ENCODE results near the gene LRRC32. TPM values are rescaled to one million over a fixed set of nuclear protein-coding genes. Genes with fewer than 3 reads are reported as not detected.

The LRRC32 gene
- polyA plus RNA-seq, 1 donor from 2014 or later: not detected

DNA sequence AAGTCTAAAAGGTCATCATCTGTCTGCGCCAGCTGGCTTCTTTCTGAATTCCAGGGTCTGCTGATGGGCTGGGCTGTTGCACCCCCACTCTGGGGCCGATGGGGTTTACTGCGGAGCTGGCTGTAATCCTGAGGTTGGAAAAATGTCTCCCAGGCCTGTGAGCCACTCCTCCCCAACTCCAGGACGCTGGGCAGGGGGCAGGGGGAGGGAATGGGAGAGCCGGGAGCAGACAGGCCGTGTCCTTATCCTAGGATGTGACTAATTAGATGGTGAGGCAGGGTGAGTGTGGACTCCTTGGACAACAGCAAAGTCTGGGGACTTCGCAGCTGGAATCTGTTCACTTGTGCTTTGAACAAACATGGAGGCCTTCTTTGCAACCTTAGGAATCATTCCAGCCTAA is 48.7 kb downstream of the LRRC32 start:
- peaks cover 4% of the 10 kb centered on the region for H3K9me3 ChIP-seq (ENCODE audit: low read length)
- no peak overlapping the region for H2AFZ ChIP-seq (ENCODE audit: low read depth, low read length)
- H3K9me2 ChIP-seq (ENCODE audit: insufficient read depth, low read length): no peaks in the 10 kb centered on the region
- H3K27ac ChIP-seq (ENCODE audit: low read length): no peak overlapping the region
- H4K20me1 ChIP-seq (ENCODE audit: insufficient read depth): no peaks in the 10 kb centered on the region
- H3K4me3 ChIP-seq (ENCODE audit: low read length): no peak overlapping the region
- H3F3A ChIP-seq (ENCODE audit: insufficient read depth, low read length, poor library complexity, severe bottlenecking): no peaks in the 10 kb centered on the region
- no peaks in the 10 kb centered on the region for H3K79me2 ChIP-seq (replicated peaks; ENCODE audit: insufficient read depth, low read length)
- no peaks in the 10 kb centered on the region for H3K27me3 ChIP-seq (ENCODE audit: insufficient read depth, low read depth, low read length)
- no peak overlapping the region for H3K9ac ChIP-seq (ENCODE audit: low read length)
- H3K36me3 ChIP-seq (ENCODE audit: insufficient read depth, low read length): no peaks in the 10 kb centered on the region
- TF ChIP-seq POLR2AphosphoS5 (IDR thresholded peaks at IDR 0.05): no peak
- TF ChIP-seq MXI1 (conservative IDR thresholded peaks at IDR 0.05; ENCODE audit: poor library complexity, severe bottlenecking): no peak
- TF ChIP-seq EP300 (conservative IDR thresholded peaks at IDR 0.05; ENCODE audit: poor library complexity, severe bottlenecking): no peak
- H3K4me2 ChIP-seq (ENCODE audit: low read length): no peak overlapping the region

DNA sequence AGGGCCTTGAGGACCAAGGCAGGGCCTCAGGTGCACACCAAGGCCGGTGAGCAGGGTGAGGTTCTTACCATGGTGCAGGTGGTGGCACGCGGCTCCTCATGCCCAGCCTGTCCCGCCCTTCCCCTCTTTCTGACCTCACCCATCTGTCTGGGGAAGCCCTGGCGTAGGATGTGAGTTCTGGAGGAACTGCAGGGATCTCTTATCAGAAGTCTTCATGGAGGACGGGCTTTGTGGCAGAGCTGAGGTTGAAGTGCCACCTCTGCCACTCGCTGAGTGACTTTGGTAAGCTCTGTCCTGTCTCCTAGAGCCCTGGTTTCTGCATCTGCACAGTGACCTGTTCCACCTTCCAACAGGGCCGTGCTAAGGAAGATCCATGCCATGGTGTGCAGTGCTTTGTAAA is 49.1 kb downstream of the LRRC32 start:
- Histone ChIP-seq H3K79me2 (replicated peaks; ENCODE audit: insufficient read depth, low read length) (no peaks in the 10 kb centered on the region), H4K20me1 (ENCODE audit: insufficient read depth) (no peaks in the 10 kb centered on the region), H3K9me2 (ENCODE audit: insufficient read depth, low read length) (no peaks in the 10 kb centered on the region), H3K27me3 (ENCODE audit: insufficient read depth, low read depth, low read length) (no peaks in the 10 kb centered on the region), H3K4me3 (ENCODE audit: low read length) (no peak overlapping the region), H3K9ac (ENCODE audit: low read length) (no peak overlapping the region), H3F3A (ENCODE audit: insufficient read depth, low read length, poor library complexity, severe bottlenecking) (no peaks in the 10 kb centered on the region), H2AFZ (ENCODE audit: low read depth, low read length) (no peak overlapping the region), H3K27ac (ENCODE audit: low read length) (no peak overlapping the region), H3K36me3 (ENCODE audit: insufficient read depth, low read length) (no peaks in the 10 kb centered on the region), H3K4me2 (ENCODE audit: low read length) (no peak overlapping the region), H3K9me3 (ENCODE audit: low read length) (peaks cover 4% of the 10 kb centered on the region)
- TF ChIP-seq EZH2 (IDR thresholded peaks at IDR 0.05; ENCODE audit: borderline replicate concordance, insufficient read depth, low read length, poor library complexity, severe bottlenecking): no peak
- TF ChIP-seq, protein P1, sequence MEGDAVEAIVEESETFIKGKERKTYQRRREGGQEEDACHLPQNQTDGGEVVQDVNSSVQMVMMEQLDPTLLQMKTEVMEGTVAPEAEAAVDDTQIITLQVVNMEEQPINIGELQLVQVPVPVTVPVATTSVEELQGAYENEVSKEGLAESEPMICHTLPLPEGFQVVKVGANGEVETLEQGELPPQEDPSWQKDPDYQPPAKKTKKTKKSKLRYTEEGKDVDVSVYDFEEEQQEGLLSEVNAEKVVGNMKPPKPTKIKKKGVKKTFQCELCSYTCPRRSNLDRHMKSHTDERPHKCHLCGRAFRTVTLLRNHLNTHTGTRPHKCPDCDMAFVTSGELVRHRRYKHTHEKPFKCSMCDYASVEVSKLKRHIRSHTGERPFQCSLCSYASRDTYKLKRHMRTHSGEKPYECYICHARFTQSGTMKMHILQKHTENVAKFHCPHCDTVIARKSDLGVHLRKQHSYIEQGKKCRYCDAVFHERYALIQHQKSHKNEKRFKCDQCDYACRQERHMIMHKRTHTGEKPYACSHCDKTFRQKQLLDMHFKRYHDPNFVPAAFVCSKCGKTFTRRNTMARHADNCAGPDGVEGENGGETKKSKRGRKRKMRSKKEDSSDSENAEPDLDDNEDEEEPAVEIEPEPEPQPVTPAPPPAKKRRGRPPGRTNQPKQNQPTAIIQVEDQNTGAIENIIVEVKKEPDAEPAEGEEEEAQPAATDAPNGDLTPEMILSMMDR (IDR thresholded peaks at IDR 0.05; ENCODE audit: poor library complexity, severe bottlenecking): no peak
- TF ChIP-seq EP300 (conservative IDR thresholded peaks at IDR 0.05; ENCODE audit: poor library complexity, severe bottlenecking): no peak
- TF ChIP-seq, protein P2, sequence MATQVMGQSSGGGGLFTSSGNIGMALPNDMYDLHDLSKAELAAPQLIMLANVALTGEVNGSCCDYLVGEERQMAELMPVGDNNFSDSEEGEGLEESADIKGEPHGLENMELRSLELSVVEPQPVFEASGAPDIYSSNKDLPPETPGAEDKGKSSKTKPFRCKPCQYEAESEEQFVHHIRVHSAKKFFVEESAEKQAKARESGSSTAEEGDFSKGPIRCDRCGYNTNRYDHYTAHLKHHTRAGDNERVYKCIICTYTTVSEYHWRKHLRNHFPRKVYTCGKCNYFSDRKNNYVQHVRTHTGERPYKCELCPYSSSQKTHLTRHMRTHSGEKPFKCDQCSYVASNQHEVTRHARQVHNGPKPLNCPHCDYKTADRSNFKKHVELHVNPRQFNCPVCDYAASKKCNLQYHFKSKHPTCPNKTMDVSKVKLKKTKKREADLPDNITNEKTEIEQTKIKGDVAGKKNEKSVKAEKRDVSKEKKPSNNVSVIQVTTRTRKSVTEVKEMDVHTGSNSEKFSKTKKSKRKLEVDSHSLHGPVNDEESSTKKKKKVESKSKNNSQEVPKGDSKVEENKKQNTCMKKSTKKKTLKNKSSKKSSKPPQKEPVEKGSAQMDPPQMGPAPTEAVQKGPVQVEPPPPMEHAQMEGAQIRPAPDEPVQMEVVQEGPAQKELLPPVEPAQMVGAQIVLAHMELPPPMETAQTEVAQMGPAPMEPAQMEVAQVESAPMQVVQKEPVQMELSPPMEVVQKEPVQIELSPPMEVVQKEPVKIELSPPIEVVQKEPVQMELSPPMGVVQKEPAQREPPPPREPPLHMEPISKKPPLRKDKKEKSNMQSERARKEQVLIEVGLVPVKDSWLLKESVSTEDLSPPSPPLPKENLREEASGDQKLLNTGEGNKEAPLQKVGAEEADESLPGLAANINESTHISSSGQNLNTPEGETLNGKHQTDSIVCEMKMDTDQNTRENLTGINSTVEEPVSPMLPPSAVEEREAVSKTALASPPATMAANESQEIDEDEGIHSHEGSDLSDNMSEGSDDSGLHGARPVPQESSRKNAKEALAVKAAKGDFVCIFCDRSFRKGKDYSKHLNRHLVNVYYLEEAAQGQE (IDR thresholded peaks at IDR 0.05; ENCODE audit: borderline replicate concordance): no peak
- no peak for TF ChIP-seq RAD21 (conservative IDR thresholded peaks at IDR 0.05)
- no peak for TF ChIP-seq MXI1 (conservative IDR thresholded peaks at IDR 0.05; ENCODE audit: poor library complexity, severe bottlenecking)
- TF ChIP-seq SMC3 (conservative IDR thresholded peaks at IDR 0.05; ENCODE audit: poor library complexity): no peak
- no peak for TF ChIP-seq TAF1 (IDR thresholded peaks at IDR 0.05; ENCODE audit: low read depth)
- no peak for TF ChIP-seq POLR2AphosphoS5 (IDR thresholded peaks at IDR 0.05)

DNA sequence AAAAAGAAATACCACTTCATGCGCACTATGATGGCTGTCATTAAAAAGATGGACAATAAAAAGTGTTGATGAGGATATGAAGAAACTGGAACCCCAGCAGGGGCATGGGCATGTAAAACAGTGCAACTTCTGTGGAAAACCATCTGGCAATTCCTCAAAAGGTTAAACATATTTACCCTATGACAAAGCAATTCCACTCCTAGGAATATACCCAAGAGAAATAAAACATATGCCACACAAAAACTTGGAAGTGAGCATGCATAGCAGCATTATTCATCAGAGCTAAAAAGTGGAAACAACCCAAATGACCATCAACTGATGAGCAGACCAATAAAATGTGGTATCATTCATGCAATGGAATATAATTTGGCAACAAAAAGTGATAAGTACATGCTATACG is 50.1 kb downstream of the LRRC32 start:
- Histone ChIP-seq H4K20me1 (ENCODE audit: insufficient read depth) (no peaks in the 10 kb centered on the region), H3K36me3 (ENCODE audit: insufficient read depth, low read length) (no peaks in the 10 kb centered on the region), H3F3A (ENCODE audit: insufficient read depth, low read length, poor library complexity, severe bottlenecking) (no peaks in the 10 kb centered on the region), H3K4me3 (ENCODE audit: low read length) (no peak overlapping the region), H3K4me2 (ENCODE audit: low read length) (no peak overlapping the region), H3K27me3 (ENCODE audit: insufficient read depth, low read depth, low read length) (no peaks in the 10 kb centered on the region), H3K9ac (ENCODE audit: low read length) (no peak overlapping the region), H3K27ac (ENCODE audit: low read length) (no peak overlapping the region), H3K79me2 (replicated peaks; ENCODE audit: insufficient read depth, low read length) (no peaks in the 10 kb centered on the region), H2AFZ (ENCODE audit: low read depth, low read length) (no peak overlapping the region), H3K9me3 (ENCODE audit: low read length) (peaks cover 4% of the 10 kb centered on the region), H3K9me2 (ENCODE audit: insufficient read depth, low read length) (no peaks in the 10 kb centered on the region)
- TF ChIP-seq, protein P1 (IDR thresholded peaks at IDR 0.05; ENCODE audit: poor library complexity, severe bottlenecking): no peak
- no peak for TF ChIP-seq EP300 (conservative IDR thresholded peaks at IDR 0.05; ENCODE audit: poor library complexity, severe bottlenecking)
- TF ChIP-seq SMC3 (conservative IDR thresholded peaks at IDR 0.05; ENCODE audit: poor library complexity): no peak
- TF ChIP-seq MXI1 (conservative IDR thresholded peaks at IDR 0.05; ENCODE audit: poor library complexity, severe bottlenecking): no peak
- TF ChIP-seq EZH2 (IDR thresholded peaks at IDR 0.05; ENCODE audit: borderline replicate concordance, insufficient read depth, low read length, poor library complexity, severe bottlenecking): no peak
- no peak for TF ChIP-seq TAF1 (IDR thresholded peaks at IDR 0.05; ENCODE audit: low read depth)
- TF ChIP-seq, protein P2 (IDR thresholded peaks at IDR 0.05; ENCODE audit: borderline replicate concordance): no peak
- no peak for TF ChIP-seq RAD21 (conservative IDR thresholded peaks at IDR 0.05)
- TF ChIP-seq POLR2AphosphoS5 (IDR thresholded peaks at IDR 0.05): no peak

Data from neural cell (in vitro differentiated cells).